HG03457 (cell line): Measurements from ENCODE around the gene CHRNA10.
"Not testable (repeated sequence)": the region's sequence is repeated elsewhere in the genome, so short reads cannot be mapped to it uniquely, and the experiment has no call there.

Experiments used
- ATAC-seq: cut with Tn5 transposase; IDR thresholded peaks from one replicate; pipeline ENCODE4 v1.9.1; 2021; ENCODE audit warnings: moderate number of reproducible peaks; ENCODE audit not compliant: unreplicated experiment

Gene CHRNA10

DNA sequence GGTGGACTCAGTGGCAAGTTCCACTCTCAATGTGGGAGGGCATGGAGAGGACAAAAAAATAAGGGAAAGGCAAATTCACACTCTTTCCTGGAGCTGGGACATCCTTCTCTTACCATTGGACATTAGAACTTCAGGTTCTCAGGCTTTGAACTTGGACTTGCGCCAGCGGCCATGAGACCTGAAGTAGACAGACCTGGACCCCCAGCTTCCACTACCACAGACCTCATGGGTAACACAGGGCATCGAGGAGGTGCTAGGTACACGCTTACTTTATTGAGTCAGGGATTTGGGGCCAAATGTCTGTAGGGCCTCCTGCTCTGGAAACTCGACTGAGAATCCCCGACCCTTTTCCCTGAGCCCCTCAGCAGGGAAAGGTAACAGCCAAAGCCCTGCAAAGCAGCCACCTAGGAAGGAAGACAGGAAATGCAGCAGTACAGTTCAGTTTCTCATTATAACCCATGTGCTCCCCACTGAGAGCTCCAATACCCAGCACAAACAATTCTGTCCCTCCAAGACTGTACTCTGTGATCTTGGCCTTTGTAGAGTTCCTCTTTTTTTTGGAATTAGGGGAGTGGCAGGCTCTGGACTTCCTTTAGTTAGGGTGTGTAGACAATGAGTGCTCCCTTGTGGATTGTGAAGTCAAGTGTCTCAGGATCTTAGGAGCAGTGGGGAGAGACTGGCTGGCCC is 5.7 kb downstream of the CHRNA10 start:
- ATAC-seq = no peak

GRCh38 chr11:3664032-3664630 is 7.1 kb downstream of the CHRNA10 start:
- no peak for ATAC-seq

DNA sequence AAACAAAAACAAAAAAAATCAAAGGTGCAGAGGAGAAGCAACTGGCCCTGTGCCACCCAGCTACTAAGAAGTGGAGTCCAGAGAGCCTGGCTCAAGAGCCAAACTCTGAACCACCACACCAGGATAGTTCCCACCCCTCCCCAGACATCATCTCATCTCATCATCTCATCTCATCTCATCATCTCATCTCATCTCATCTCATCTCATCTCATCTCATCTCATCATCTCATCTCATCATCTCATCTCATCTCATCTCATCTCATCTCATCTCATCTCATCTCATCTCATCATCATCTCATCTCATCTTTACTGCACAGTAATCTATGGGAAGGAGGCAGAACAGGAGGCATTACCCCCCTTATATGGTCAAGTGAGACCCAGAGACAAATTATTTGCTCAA is 8.3 kb downstream of the CHRNA10 start:
- no peak for ATAC-seq

DNA sequence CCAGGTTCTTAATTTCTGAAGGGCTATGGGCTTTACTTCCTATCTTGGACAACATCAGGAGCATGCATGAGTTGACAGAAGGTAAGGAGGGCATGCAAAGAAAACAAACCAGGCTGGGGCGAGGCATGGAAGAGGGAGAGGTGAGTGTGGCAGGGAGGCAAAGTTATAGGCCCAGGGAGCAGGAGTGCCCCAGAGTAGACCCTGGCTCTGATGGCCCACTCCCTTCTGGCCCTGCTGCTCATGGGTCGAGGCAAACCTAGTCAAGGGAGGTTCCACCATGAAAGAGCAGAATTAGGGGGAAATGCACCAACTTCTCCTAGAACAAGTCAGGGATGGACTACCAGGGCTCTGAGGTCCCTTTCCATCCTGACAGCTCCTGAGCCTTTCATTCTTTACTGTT is 10.2 kb downstream of the CHRNA10 start:
- no peak for ATAC-seq

DNA sequence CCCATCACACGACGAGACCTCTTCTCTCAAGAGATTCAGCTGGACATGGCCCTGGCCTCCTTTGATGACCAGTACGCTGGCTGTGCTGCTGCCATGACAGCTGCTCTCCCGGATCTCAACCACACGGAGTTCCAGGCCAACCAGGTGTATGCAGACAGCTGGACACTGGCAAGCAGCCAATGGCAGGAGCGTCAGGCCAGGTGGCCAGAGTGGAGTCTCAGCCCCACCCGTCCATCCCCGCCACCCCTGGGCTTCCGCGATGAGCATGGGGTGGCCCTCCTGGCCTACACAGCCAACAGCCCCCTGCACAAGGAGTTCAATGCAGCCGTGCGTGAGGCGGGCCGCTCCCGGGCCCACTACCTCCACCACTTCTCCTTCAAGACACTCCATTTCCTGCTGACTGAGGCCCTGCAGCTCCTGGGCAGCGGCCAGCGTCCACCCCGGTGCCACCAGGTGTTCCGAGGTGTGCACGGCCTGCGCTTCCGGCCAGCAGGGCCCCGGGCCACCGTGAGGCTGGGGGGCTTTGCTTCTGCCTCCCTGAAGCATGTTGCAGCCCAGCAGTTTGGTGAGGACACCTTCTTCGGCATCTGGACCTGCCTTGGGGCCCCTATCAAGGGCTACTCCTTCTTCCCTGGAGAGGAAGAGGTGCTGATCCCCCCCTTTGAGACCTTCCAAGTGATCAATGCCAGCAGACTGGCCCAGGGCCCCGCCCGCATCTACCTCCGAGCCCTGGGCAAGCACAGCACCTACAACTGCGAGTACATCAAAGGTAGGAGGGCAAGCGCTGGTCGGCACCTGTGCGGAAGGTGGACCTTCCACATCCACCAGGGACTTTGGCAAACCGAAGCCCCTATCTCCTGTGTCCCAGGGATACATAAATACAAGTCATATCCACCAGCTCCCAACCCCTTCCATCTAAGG is 11.3 kb downstream of the CHRNA10 start:
- no peak for ATAC-seq

GRCh38 chr11:3658252-3658651 is 12.9 kb downstream of the CHRNA10 start:
- ATAC-seq = no peak

GRCh38 chr11:3657331-3657730 is 13.9 kb downstream of the CHRNA10 start:
- not testable (repeated sequence) for ATAC-seq

GRCh38 chr11:3655547-3655946 is 15.6 kb downstream of the CHRNA10 start:
- no peak for ATAC-seq

- ATAC-seq = not testable (repeated sequence)
Observed at GRCh38 chr11:3652514-3652913, 18.7 kb downstream of the CHRNA10 start.

DNA sequence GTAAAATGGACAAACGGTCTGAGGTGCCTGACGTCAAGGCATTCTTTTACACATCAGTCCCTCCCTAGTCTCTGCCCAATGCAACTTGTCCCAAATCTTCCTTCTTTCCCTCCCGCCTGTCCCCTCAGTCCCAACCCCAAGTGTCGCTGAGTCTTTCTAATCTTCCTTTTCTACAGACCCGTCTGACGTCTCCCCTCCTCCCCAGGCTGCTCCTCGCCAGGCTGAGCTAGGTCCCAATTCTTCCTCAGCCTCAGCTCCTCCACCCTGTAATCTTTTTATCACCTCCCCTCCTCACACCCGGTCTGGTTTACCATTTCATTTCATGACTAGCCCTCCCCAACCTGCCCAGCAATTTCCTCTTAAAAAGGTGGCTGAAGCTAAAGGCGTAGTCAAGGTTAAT is 21.8 kb downstream of the CHRNA10 start:
- ATAC-seq = not testable (repeated sequence)

DNA sequence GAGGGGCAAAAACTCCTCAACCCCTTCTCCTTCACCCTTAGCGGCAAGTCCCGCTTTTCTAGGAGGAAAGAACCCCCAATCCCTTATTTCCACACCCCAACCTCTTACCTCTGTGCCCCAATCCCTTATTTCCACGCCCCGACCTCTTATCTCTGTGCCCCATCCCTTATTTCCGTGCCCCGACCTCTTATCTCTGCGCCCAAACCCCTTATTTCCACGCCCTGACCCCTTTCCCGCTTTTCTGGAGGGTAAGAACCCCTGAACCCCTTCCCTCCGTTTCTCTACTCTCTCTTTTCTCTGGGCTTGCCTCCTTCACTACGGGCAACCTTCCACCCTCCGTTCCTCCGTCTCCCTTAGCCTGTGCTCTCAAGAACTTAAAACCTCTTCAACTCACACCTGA is 22.3 kb downstream of the CHRNA10 start:
- ATAC-seq = not testable (repeated sequence)

DNA sequence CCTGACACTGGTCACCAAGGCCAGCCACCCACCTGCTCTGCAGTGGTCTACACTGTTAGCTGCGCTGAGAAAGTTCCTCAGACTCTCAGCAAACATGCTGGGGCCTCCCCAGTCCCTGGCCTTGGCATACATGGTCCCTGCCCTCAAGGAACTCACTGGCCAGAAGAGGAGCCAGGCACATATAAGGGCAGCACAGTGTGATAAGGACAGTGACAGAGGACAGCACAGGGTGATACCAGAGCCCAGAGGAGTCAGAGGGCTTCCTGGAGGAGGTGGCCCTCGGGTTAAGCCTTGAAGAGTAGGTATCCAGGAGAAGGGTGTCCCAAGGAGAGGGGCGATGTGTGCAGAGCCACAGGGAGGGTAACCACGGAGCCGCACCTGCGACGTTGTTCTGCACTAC is 25.6 kb downstream of the CHRNA10 start:
- no peak for ATAC-seq

DNA sequence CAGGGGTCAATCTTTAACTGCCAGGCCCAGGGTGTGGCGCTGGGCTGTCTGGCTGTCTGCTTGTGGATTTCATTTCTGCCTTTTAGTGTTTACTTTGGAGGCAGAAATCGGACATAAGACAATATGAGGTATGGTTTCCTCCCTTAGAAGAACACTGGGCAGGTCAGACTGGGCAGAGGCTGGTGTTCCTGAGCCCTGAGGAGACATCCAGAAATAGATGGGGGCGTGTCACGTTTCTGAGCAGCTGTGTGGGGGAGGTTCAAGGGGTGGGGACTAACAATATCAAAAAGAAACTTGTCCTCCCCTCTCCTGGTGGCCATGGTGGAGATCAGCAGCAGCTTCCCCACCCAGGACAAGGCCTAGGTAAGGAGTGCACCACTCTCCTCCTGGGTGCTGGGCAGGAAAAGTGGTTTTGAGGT is 26.4 kb downstream of the CHRNA10 start, which contains the start of gene ART1:
ART1 (plus strand) TSS at position 312 of the 419 bp plus-strand sequence. CDS start 14,086 bp downstream, outside the sequence.
- no peak for ATAC-seq

- not testable (repeated sequence) for ATAC-seq
Observed at GRCh38 chr11:3643102-3643546, 28.1 kb downstream of the CHRNA10 start.

DNA sequence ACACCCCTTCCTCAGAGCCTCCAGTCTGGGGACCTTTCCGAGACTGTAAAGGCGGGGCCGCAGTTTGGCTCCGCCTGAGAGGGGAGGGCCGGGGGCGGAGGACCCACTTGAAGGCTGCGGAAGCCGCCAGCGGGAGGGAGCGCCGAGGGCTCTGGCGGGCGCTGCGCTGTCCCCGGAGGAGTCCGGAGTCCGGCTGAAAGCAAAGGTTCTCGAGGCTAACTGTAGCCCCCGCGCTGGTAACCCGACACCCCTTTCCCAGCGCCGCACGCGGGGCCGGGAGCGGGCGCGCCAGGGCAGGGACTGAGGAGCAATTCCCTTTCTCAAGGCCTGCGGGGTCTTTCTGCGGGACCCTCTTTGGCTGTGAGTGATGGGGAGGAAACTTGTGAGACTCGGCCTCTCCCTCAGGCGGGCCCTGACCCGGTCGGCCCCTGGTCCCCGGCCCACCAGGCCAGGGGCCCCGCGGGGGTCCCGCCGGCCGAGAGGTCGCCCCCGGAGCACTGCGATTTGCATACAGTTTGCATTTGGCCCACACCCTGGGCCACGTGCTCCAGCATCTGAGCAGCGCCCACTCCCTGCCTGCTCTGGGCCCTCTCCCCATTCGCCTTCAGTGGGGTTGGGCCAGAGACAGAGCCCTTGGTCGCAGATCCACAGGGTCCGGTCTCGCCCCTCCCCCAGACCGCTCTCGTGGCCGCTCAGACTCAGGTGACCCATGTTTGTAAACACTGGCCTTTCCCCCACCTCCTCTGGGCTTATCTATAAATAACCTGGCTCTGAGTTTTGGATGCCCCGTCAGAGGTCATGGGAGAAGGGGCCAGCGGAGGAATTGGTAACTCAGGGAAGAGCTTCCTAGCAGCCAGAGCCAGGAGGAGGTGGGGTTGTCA is 28.9 kb downstream of the CHRNA10 start:
- no peak for ATAC-seq

DNA sequence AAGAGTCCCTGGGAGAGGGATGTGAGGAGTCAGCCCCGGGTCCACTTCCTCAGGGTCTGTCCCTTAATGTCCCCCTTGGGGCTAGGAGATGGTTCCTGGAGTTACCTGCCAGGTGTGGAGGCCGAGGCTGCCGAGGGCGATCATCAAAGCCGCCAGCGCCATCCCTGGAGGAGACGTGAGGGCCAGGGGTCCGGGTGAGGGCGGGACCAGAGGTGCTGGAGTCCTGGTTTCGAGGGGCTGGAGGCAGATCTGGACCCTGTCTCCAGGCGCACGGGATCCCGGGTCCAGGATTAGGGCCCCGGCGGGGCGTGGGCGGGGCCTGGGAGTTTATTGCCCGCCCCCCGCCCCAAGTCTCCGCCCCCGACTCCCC is 29.5 kb downstream of the CHRNA10 start, which contains the start of gene ART5:
ART5 (minus strand) TSS at position 292 of the 370 bp plus-strand sequence; CDS start at position 162, 130 bp downstream.
- no peak for ATAC-seq

DNA sequence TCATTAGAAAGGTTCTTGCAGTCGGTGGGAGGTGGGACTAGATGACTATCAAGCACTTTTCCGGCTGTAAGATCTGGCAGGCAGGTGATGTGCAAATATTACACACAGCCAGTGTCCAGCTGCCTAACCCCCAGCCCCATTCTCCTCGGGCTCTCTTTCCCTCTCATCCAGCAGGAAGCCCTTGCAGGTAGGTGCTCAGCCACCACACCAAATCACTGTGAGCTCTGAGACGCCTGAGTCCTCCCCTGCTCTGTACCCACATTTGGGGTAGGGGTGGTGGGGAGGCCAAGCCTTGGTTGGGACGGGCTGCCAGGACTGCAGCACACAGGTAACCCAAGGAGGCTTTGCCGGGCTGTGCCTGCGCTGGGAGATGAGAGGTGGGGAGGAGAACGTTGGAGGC is 30.0 kb downstream of the CHRNA10 start:
- ATAC-seq = no peak

- no peak for ATAC-seq
Observed at GRCh38 chr11:3639841-3640240, 31.3 kb downstream of the CHRNA10 start.

GRCh38 chr11:3638513-3638912 is 32.7 kb downstream of the CHRNA10 start:
- no peak for ATAC-seq

DNA sequence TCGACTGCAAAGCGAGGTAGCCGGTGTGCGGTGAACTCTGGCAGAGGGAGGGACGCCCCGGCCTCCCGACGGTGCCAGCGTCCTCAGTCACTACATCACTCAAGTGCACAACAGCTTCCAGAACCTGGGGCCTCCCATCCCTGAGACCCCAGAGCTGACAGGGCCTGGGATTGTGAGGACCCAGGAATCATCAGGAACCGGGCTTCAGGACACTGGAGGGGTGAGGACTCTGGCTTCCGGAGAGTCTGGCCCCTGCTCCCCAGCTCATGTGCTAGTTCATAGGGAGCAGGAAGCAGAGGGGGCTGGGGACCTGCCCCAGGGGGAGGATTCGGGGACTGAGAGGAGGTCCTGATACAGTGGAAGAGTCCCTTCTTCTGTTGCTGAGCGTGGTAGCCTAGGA is 34.0 kb downstream of the CHRNA10 start:
- ATAC-seq = no peak
